ENCODE results near the gene PDCD11.

The PDCD11 gene

DNA sequence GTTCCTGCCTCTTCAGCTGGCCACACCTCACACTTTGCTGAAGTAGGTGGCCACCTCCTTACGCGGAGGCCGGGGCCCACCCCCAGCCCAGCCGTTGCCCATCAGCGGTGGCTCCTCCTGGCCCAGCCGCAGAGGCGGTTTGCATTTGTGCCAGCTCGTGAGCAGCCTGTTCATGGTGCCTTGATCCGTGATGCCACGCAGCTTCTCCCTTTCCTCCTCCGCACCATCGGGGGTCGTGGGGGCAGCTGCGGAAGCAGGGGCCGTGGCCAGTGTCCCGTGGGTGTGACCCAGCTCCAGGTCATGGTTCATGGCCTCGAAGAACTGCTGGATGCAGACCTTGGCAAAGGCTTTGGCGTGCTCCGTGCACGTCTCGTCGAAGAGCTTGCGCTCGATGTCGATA is 58.8 kb downstream of the PDCD11 start:
- Histone ChIP-seq H3K9me3 (ENCODE audit: control insufficient read depth in 5 of 5, low read length in 5 of 5) (no peaks in the 10 kb centered on the region), H3K36me3 (ENCODE audit: control insufficient read depth in 5 of 5, insufficient read depth in 5 of 5, low read length in 5 of 5) (peaks cover 0 to 6% (median 0%) of the 10 kb centered on the region in 5 donors)

DNA sequence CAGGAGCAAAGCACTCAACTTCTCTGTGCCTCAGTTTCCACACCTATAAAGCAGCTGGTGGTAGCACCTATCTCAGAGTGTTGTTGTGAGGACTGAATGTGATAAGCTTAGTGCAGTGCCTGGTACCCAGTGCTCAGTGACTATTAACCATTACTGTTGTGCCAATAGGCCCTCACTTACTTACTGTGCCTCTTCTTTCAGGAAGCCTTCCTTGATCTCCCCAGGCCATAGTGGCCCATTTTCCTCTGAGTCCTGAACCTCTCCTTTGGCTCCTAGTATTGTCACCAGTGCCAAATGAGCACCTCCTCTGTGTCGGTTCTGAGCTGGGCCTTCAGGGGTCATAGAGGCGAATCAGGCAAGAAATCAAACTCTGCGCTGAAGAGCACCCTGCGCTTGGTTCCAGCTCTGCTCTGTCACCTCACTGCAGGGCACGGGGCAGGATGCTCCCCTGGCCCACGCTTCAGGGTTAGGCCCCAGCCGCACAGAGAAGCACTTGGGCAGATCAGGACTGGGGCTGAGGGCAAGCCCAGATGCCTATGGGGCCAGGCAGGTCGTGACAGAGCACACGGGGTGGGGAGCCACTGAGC is 59.7 kb downstream of the PDCD11 start:
- no peaks in the 10 kb centered on the region for H3K9me3 ChIP-seq (ENCODE audit: control insufficient read depth in 5 of 5, low read length in 5 of 5)
- H3K9ac ChIP-seq (ENCODE audit: low read length in 5 of 5): no peak overlapping the region
- peaks cover 0 to 18% (median 0%) of the 10 kb centered on the region in 5 donors for H3K27me3 ChIP-seq (ENCODE audit: control insufficient read depth in 5 of 5, insufficient read depth in 4 of 5, low read length in 5 of 5)
- no peaks in the 10 kb centered on the region for H3K36me3 ChIP-seq (ENCODE audit: control insufficient read depth in 5 of 5, insufficient read depth in 5 of 5, low read length in 5 of 5)
- no peak overlapping the region for H3K4me3 ChIP-seq (ENCODE audit: low read depth in 1 of 5, low read length in 5 of 5)
- peaks cover 2 to 19% (median 15%) of the 10 kb centered on the region in 5 donors for H3K4me1 ChIP-seq (ENCODE audit: control insufficient read depth in 5 of 5, insufficient read depth in 5 of 5, low read length in 5 of 5)
- no peak overlapping the region for H3K27ac ChIP-seq (ENCODE audit: low read depth, low read length)

More for the DNA sequence above, 58.8 kb downstream of the PDCD11 start:
- no peak overlapping the region for H3K27ac ChIP-seq (ENCODE audit: low read depth, low read length)
- no peak overlapping the region for H3K9ac ChIP-seq (ENCODE audit: low read length in 5 of 5)
- H3K27me3 ChIP-seq (ENCODE audit: control insufficient read depth in 5 of 5, insufficient read depth in 4 of 5, low read length in 5 of 5): peaks cover 0 to 23% (median 0%) of the 10 kb centered on the region in 5 donors
- H3K4me1 ChIP-seq (ENCODE audit: control insufficient read depth in 5 of 5, insufficient read depth in 5 of 5, low read length in 5 of 5): peaks cover 2 to 29% (median 23%) of the 10 kb centered on the region in 5 donors
- no peak overlapping the region for H3K4me3 ChIP-seq (ENCODE audit: low read depth in 1 of 5, low read length in 5 of 5)

DNA sequence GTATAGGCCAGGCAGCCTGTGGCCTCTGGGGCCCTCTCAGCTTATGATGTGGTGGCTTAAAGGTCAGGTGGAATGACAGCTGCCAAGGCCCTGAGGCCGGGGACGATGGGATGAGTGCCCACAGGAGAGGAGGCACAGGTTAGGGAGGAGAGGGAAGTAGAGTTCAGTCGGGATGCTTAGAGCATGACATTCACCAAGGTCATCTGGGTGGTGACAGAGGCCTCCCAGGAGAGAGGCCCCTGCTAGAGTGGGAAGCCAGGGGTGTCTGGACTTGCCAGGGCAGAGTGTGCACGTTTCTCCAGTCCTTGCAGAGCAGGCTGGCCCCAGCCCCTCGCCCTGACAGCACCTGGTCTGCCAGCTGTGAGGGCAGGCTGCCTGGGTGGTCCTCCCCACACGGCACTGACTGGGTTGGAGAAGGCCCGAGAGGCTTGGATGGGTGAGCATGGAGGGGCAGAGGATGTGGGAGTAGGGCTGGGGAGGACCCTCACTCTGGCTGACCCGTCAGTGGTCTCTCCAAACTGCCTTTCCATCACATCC is 60.8 kb downstream of the PDCD11 start:
- Histone ChIP-seq H3K9ac (ENCODE audit: low read length in 5 of 5) (no peak overlapping the region), H3K27ac (ENCODE audit: low read depth, low read length) (no peak overlapping the region), H3K27me3 (ENCODE audit: control insufficient read depth in 5 of 5, insufficient read depth in 4 of 5, low read length in 5 of 5) (peaks cover 0 to 9% (median 0%) of the 10 kb centered on the region in 5 donors), H3K36me3 (ENCODE audit: control insufficient read depth in 5 of 5, insufficient read depth in 5 of 5, low read length in 5 of 5) (no peaks in the 10 kb centered on the region), H3K4me3 (ENCODE audit: low read depth in 1 of 5, low read length in 5 of 5) (no peak overlapping the region), H3K4me1 (ENCODE audit: control insufficient read depth in 5 of 5, insufficient read depth in 5 of 5, low read length in 5 of 5) (peaks cover 2 to 9% (median 8%) of the 10 kb centered on the region in 5 donors), H3K9me3 (ENCODE audit: control insufficient read depth in 5 of 5, low read length in 5 of 5) (no peaks in the 10 kb centered on the region)

DNA sequence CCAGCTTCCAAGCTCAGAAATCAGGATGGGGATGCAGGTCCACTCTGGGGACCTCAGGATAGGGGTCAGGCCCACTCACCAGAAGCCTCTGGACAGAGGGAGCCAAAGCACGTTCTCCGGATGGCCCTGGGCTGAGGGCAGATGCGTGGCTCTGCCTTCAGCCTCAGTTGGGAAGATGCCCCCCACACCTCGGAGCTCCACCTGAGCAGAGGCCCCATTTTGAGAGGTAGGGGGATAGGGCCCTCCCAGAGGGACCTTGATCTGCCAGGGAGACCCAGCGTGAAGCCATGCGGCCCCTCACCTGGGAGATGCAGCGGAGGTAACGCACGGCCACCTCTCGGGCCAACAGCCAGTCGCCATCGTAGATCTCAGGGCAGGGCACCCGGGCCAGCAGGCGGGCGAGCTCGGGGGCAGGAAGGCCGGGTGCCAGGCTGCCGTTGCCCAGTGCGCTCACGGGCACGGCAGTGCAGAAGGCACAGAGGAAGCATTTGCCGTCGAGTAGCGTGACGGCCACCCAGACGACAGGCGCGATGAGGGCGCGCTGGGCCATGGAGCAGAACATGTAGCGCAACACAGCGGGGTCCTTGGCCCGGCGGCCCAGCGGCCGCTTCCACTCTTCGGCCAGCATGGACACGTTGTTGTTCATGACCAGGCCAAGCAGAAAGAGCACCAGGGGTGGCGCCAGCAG is 61.6 kb downstream of the PDCD11 start:
- Histone ChIP-seq H3K9ac (ENCODE audit: low read length in 5 of 5) (no peak overlapping the region), H3K36me3 (ENCODE audit: control insufficient read depth in 5 of 5, insufficient read depth in 5 of 5, low read length in 5 of 5) (no peaks in the 10 kb centered on the region)

DNA sequence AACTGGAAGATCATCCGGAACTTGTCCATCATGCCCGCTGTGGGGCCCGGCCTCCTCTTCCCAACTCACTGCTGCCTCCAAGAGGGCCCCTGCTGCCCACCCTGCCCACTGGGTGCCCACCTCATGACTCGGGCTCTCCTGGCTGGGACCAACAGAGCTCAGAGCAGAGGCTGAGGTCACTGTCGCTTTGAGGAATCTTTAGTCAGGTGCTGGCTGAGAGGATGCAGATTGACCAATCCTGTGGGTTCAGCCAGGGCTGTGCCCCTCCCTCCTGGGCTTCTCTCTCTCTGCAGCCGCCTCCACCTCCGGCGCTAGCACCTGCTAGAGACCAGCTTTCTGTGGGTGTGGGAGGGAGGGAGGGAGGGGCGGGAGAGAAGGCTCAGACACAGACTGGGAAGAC is 62.3 kb downstream of the PDCD11 start, which contains the start of gene CALHM1:
Gene CALHM1, minus strand, starts transcription at position 181 of the 400 bp plus-strand sequence. Its CDS starts 149 bp downstream, at position 32.
- Histone ChIP-seq H3K36me3 (ENCODE audit: control insufficient read depth in 5 of 5, insufficient read depth in 5 of 5, low read length in 5 of 5) (no peaks in the 10 kb centered on the region), H3K4me3 (ENCODE audit: low read depth in 1 of 5, low read length in 5 of 5) (no peak within 1 kb of the TSS), H3K4me1 (ENCODE audit: control insufficient read depth in 5 of 5, insufficient read depth in 5 of 5, low read length in 5 of 5) (no peaks in the 10 kb centered on the region), H3K9ac (ENCODE audit: low read length in 5 of 5) (no peak within 1 kb of the TSS), H3K9me3 (ENCODE audit: control insufficient read depth in 5 of 5, low read length in 5 of 5) (no peaks in the 10 kb centered on the region), H3K27me3 (ENCODE audit: control insufficient read depth in 5 of 5, insufficient read depth in 4 of 5, low read length in 5 of 5) (peaks cover 0 to 3% (median 0%) of the 10 kb centered on the region in 5 donors), H3K27ac (ENCODE audit: low read depth, low read length) (no peak within 1 kb of the TSS)

More for the DNA sequence above, 61.6 kb downstream of the PDCD11 start:
- Histone ChIP-seq H3K4me1 (ENCODE audit: control insufficient read depth in 5 of 5, insufficient read depth in 5 of 5, low read length in 5 of 5) (peaks cover 0 to under 1% (median 0%) of the 10 kb centered on the region in 5 donors), H3K9me3 (ENCODE audit: control insufficient read depth in 5 of 5, low read length in 5 of 5) (no peaks in the 10 kb centered on the region), H3K27ac (ENCODE audit: low read depth, low read length) (no peak overlapping the region), H3K27me3 (ENCODE audit: control insufficient read depth in 5 of 5, insufficient read depth in 4 of 5, low read length in 5 of 5) (peaks cover 0 to 3% (median 0%) of the 10 kb centered on the region in 5 donors), H3K4me3 (ENCODE audit: low read depth in 1 of 5, low read length in 5 of 5) (no peak overlapping the region)

DNA sequence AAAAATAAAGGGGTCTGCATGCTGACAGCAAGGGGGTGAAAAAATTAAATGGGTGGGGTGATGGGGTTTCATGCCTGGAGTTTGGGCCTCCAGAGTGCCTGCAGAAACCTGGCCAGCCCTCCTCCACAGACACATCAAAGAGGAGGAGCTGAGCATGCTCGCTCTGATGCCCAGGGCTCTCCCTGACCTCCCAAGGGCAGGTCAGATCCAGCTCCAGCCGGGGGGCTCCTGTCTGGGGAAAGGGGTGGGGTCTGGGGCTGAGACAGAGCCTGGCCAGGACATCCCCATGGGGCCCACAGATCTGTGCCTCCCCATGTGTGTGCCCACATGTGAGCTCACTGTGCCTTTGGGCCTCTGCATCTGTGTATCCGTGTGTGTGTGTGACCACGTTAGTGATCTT is 63.2 kb downstream of the PDCD11 start:
- no peaks in the 10 kb centered on the region for H3K4me1 ChIP-seq (ENCODE audit: control insufficient read depth in 5 of 5, insufficient read depth in 5 of 5, low read length in 5 of 5)

DNA sequence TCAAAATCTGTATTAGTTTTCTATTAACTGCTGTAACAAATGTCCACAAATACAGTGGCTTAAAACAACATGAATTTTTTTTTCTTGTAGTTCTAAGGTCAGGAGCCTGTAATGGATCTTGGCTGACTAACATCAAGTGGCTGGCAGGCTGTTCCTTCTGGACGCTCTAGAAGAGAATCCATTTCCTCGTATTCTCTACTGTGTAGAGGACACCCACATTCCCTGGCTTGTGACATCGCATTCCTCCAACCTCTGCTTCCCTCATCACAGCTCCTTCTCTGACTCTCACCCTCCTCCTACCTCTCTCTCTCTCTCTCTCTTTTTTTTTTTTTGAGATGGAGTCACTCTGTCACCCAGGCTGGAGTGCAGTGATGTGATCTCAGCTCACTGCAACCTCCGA is 67.1 kb downstream of the PDCD11 start:
- Histone ChIP-seq H3K4me3 (ENCODE audit: low read depth in 1 of 5, low read length in 5 of 5) (no peak overlapping the region), H3K9ac (ENCODE audit: low read length in 5 of 5) (no peak overlapping the region), H3K36me3 (ENCODE audit: control insufficient read depth in 5 of 5, insufficient read depth in 5 of 5, low read length in 5 of 5) (no peaks in the 10 kb centered on the region), H3K27me3 (ENCODE audit: control insufficient read depth in 5 of 5, insufficient read depth in 4 of 5, low read length in 5 of 5) (no peaks in the 10 kb centered on the region), H3K4me1 (ENCODE audit: control insufficient read depth in 5 of 5, insufficient read depth in 5 of 5, low read length in 5 of 5) (peaks cover 0 to 8% (median 0%) of the 10 kb centered on the region in 5 donors), H3K27ac (ENCODE audit: low read depth, low read length) (no peak overlapping the region), H3K9me3 (ENCODE audit: control insufficient read depth in 5 of 5, low read length in 5 of 5) (no peaks in the 10 kb centered on the region)

More for the DNA sequence above, 63.2 kb downstream of the PDCD11 start:
- Histone ChIP-seq H3K9me3 (ENCODE audit: control insufficient read depth in 5 of 5, low read length in 5 of 5) (no peaks in the 10 kb centered on the region), H3K27me3 (ENCODE audit: control insufficient read depth in 5 of 5, insufficient read depth in 4 of 5, low read length in 5 of 5) (peaks cover 0 to 3% (median 0%) of the 10 kb centered on the region in 5 donors), H3K27ac (ENCODE audit: low read depth, low read length) (no peak overlapping the region), H3K9ac (ENCODE audit: low read length in 5 of 5) (no peak overlapping the region), H3K4me3 (ENCODE audit: low read depth in 1 of 5, low read length in 5 of 5) (no peak overlapping the region), H3K36me3 (ENCODE audit: control insufficient read depth in 5 of 5, insufficient read depth in 5 of 5, low read length in 5 of 5) (no peaks in the 10 kb centered on the region)

DNA sequence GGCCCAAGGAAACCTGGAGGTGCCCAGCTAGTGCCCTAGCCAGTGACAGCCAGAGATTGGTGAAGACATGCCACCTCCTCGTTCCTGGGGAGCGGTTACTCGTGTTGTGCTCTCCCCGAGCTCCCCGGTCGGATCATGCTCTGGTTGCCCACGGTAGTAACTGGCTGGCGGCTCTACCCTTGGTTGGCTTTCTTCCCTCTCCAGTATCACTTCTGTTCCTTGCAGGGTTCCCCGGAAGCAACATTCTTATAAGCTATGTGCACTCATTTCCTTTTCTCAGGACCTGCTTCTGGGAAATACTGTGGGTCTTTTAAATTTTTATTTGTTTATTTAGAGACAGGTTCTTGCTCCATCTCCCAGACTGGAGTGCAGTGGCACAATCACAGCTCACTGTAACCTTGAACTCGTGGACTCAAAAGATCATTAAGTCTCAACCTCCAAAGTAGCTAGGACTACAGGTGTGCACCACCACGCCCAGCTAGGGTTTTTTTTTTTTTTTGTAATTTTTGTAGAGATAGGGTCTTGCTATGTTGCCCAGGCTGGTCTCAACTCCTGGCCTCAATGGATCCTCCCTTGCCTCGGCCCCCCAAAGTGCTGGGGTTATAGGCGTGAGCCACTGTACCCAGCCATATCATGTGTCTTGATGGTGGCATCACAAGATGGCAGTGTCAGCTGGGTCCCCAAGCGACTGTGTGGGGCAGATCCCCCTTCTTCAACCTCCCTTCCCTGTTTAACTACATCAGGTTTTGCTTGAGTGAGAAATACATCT is 69.2 kb downstream of the PDCD11 start:
- peaks cover 0 to 10% (median under 1%) of the 10 kb centered on the region in 5 donors for H3K4me1 ChIP-seq (ENCODE audit: control insufficient read depth in 5 of 5, insufficient read depth in 5 of 5, low read length in 5 of 5)
- H3K9ac ChIP-seq (ENCODE audit: low read length in 5 of 5): no peak overlapping the region
- H3K4me3 ChIP-seq (ENCODE audit: low read depth in 1 of 5, low read length in 5 of 5): no peak overlapping the region
- no peaks in the 10 kb centered on the region for H3K27me3 ChIP-seq (ENCODE audit: control insufficient read depth in 5 of 5, insufficient read depth in 4 of 5, low read length in 5 of 5)
- no peaks in the 10 kb centered on the region for H3K36me3 ChIP-seq (ENCODE audit: control insufficient read depth in 5 of 5, insufficient read depth in 5 of 5, low read length in 5 of 5)
- no peak overlapping the region for H3K27ac ChIP-seq (ENCODE audit: low read depth, low read length)
- no peaks in the 10 kb centered on the region for H3K9me3 ChIP-seq (ENCODE audit: control insufficient read depth in 5 of 5, low read length in 5 of 5)

DNA sequence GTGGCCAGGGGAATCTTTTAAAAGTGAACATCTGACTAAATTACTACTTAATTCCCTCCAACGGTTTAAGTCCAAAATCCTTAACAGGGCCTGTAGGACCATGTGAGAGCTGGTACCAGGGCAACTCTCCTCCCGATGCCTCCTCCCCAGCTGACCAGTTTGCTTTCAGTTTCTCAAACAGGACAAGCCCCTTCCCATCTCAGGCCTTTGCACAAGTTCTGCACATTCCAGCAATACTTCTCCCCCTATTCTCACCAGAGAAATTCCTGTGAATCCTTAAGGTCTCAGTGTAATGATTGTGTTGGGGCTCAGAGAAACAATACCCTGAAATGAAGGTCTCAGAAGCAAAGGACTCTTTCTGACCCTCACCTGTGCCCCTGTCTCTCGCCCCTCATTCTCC is 70.3 kb downstream of the PDCD11 start:
- H3K4me1 ChIP-seq (ENCODE audit: control insufficient read depth in 5 of 5, insufficient read depth in 5 of 5, low read length in 5 of 5): peaks cover 2 to 20% (median 8%) of the 10 kb centered on the region in 5 donors
- H3K4me3 ChIP-seq (ENCODE audit: low read depth in 1 of 5, low read length in 5 of 5): no peak overlapping the region
- H3K27ac ChIP-seq (ENCODE audit: low read depth, low read length): no peak overlapping the region
- no peaks in the 10 kb centered on the region for H3K9me3 ChIP-seq (ENCODE audit: control insufficient read depth in 5 of 5, low read length in 5 of 5)
- H3K36me3 ChIP-seq (ENCODE audit: control insufficient read depth in 5 of 5, insufficient read depth in 5 of 5, low read length in 5 of 5): no peaks in the 10 kb centered on the region
- no peaks in the 10 kb centered on the region for H3K27me3 ChIP-seq (ENCODE audit: control insufficient read depth in 5 of 5, insufficient read depth in 4 of 5, low read length in 5 of 5)
- H3K9ac ChIP-seq (ENCODE audit: low read length in 5 of 5): no peak overlapping the region

Data from subcutaneous abdominal adipose tissue (tissue), 5 donors.